ENCODE measurements around the gene SLC22A23. TPM values are rescaled to one million over a fixed set of nuclear protein-coding genes. Genes with fewer than 3 reads are reported as not detected.

The SLC22A23 gene
- total and polyA plus RNA-seq, 2 donors (not counting 1 experiment from before 2014, with no cell fraction given) = 0.18 to 1.4 TPM

- DNase-seq (no peak), ATAC-seq (ENCODE audit: low read depth) (no peak)
- peaks cover 0 to under 1% (median 0%) of the 10 kb centered on the region in 3 donors for H3K9me3 ChIP-seq (ENCODE audit: control extremely low read depth in 1 of 3, control insufficient read depth in 2 of 3, insufficient read depth in 1 of 3, low read length in 2 of 3)
- H2AFZ ChIP-seq (ENCODE audit: insufficient read depth, low read depth, low read length, poor library complexity, severe bottlenecking) = no peak overlapping the region
- WGBS (ENCODE audit: insufficient coverage) = 82% methylated on average over 3 of the region's 3 CpGs
- H3K36me3 ChIP-seq (replicated peaks in 1 of 2; ENCODE audit: control extremely low read depth in 1 of 2, control insufficient read depth in 1 of 2, extremely low read depth in 1 of 2, insufficient read depth in 2 of 2, low read length in 1 of 2) = no peaks in the 10 kb centered on the region
- no peak overlapping the region for H3K27ac ChIP-seq (ENCODE audit: low read length in 2 of 2)
- H3K27me3 ChIP-seq (replicated peaks in 1 of 4; ENCODE audit: control extremely low read depth in 1 of 4, control insufficient read depth in 3 of 4, insufficient read depth in 4 of 4, low read length in 3 of 4) = peaks cover 0 to 13% (median 0%) of the 10 kb centered on the region in 4 experiments
- Mint-ChIP-seq H3K27ac (no peak overlapping the region), H3K4me1 (no peaks in the 10 kb centered on the region), H3K27me3 (peaks cover 37% of the 10 kb centered on the region), H3K4me3 (no peak overlapping the region), H3K9me3 (ENCODE audit: insufficient read depth) (no peaks in the 10 kb centered on the region)
- CTCF ChIA-PET = interaction anchor here (1.1 kb wide), 1 partner anchor 17 kb away, joined by 3 read pairs; no protein-coding TSS in a partner anchor
- H3K79me2 ChIP-seq (ENCODE audit: control insufficient read depth, insufficient read depth, low read length) = no peaks in the 10 kb centered on the region
- H3K4me2 ChIP-seq (replicated peaks; ENCODE audit: low read depth, low read length, poor library complexity, severe bottlenecking) = no peak overlapping the region
- TF ChIP-seq EZH2 (IDR thresholded peaks at IDR 0.05; ENCODE audit: borderline replicate concordance, insufficient read depth, low read depth, low read length, poor library complexity, severe bottlenecking) (no peak), CTCF (IDR thresholded peaks at IDR 0.05) (no peak)
- POLR2A ChIA-PET = no interaction called here
- intact Hi-C loops (cut with micrococcal nuclease) = no loop called here
- H4K20me1 ChIP-seq (ENCODE audit: control insufficient read depth, insufficient read depth, low read length, poor library complexity, severe bottlenecking) = no peaks in the 10 kb centered on the region
- H3K4me1 ChIP-seq (ENCODE audit: control insufficient read depth in 2 of 2, insufficient read depth in 2 of 2, low read length in 2 of 2) = no peaks in the 10 kb centered on the region
- H3K4me3 ChIP-seq (ENCODE audit: control extremely low read depth in 1 of 5, extremely low read depth in 1 of 5, insufficient read depth in 1 of 5, low read depth in 2 of 5, low read length in 4 of 5) = no peak overlapping the region
- H3K9ac ChIP-seq (ENCODE audit: low read length) = no peak overlapping the region
These were observed 13.7 kb downstream of the SLC22A23 start for GRCh38 chr6:3443221-3443515.

- CTCF ChIA-PET = interaction anchor here (1.1 kb wide), 2 partner anchors 11 to 17 kb away, joined by 3 read pairs; no protein-coding TSS in a partner anchor
- Histone ChIP-seq H3K27ac (ENCODE audit: low read length in 2 of 2) (no peak overlapping the region), H3K4me1 (ENCODE audit: control insufficient read depth in 2 of 2, insufficient read depth in 2 of 2, low read length in 2 of 2) (no peaks in the 10 kb centered on the region), H2AFZ (ENCODE audit: insufficient read depth, low read depth, low read length, poor library complexity, severe bottlenecking) (no peak overlapping the region), H3K79me2 (ENCODE audit: control insufficient read depth, insufficient read depth, low read length) (no peaks in the 10 kb centered on the region), H4K20me1 (ENCODE audit: control insufficient read depth, insufficient read depth, low read length, poor library complexity, severe bottlenecking) (no peaks in the 10 kb centered on the region), H3K27me3 (replicated peaks in 1 of 4; ENCODE audit: control extremely low read depth in 1 of 4, control insufficient read depth in 3 of 4, insufficient read depth in 4 of 4, low read length in 3 of 4) (peaks cover 0 to 13% (median 0%) of the 10 kb centered on the region in 4 experiments), H3K9ac (ENCODE audit: low read length) (no peak overlapping the region), H3K36me3 (replicated peaks in 1 of 2; ENCODE audit: control extremely low read depth in 1 of 2, control insufficient read depth in 1 of 2, extremely low read depth in 1 of 2, insufficient read depth in 2 of 2, low read length in 1 of 2) (no peaks in the 10 kb centered on the region), H3K4me3 (ENCODE audit: control extremely low read depth in 1 of 5, extremely low read depth in 1 of 5, insufficient read depth in 1 of 5, low read depth in 2 of 5, low read length in 4 of 5) (no peak overlapping the region), H3K9me3 (ENCODE audit: control extremely low read depth in 1 of 3, control insufficient read depth in 2 of 3, insufficient read depth in 1 of 3, low read length in 2 of 3) (no peaks in the 10 kb centered on the region), H3K4me2 (replicated peaks; ENCODE audit: low read depth, low read length, poor library complexity, severe bottlenecking) (no peak overlapping the region)
- ATAC-seq (ENCODE audit: low read depth) (no peak), DNase-seq (no peak)
- no peaks in the 10 kb centered on the region for H3K4me1 Mint-ChIP-seq
- TF ChIP-seq CTCF (IDR thresholded peaks at IDR 0.05) (no peak), EZH2 (IDR thresholded peaks at IDR 0.05; ENCODE audit: borderline replicate concordance, insufficient read depth, low read depth, low read length, poor library complexity, severe bottlenecking) (no peak)
- WGBS (ENCODE audit: insufficient coverage) = 75% methylated on average over 3 of the region's 8 CpGs
- H3K4me3 Mint-ChIP-seq = no peak overlapping the region
- intact Hi-C loops (cut with micrococcal nuclease) = no loop called here
- no peak overlapping the region for H3K27ac Mint-ChIP-seq
- POLR2A ChIA-PET = no interaction called here
- H3K27me3 Mint-ChIP-seq = peaks cover 40% of the 10 kb centered on the region
- H3K9me3 Mint-ChIP-seq (ENCODE audit: insufficient read depth) = no peaks in the 10 kb centered on the region
These were observed 14.2 kb downstream of the SLC22A23 start for GRCh38 chr6:3442431-3443220.
